T-cell (primary cell): ENCODE data around the gene CANX. TPM values are rescaled to one million over a fixed set of nuclear protein-coding genes. Genes with fewer than 3 reads are reported as not detected.

ENCODE experiments used
- ATAC-seq, 4 experiments: fragments of 200-7000 bp in 3 of 4; fragments of 150-1000 bp in 1 of 4; cut with Tn5 transposase; replicated peaks in 1 of 4; 1 replicate in 3 of 4; 2 replicates in 1 of 4; pipeline ENCODE4 v1.10.0; 2021; ENCODE audit warnings: moderate library complexity in 3 of 4, mild to moderate bottlenecking in 2 of 4, moderate number of reproducible peaks in 1 of 4
- CTCF ChIA-PET, 2 donors: fragments of 300-600 bp; sonication (Branson Sonifier 250); formaldehyde crosslinking; loops; one replicate each; lab custom pipeline; 2022; ENCODE audit warnings: antibody characterized with exemption in 2 of 2; lab: Charles Lee
- POLR2A ChIA-PET, 2 donors: fragments of 300-600 bp; sonication (Branson Sonifier 250); formaldehyde crosslinking; loops; one replicate each; lab custom pipeline; 2022; ENCODE audit warnings: antibody characterized with exemption in 2 of 2; lab: Charles Lee
- DNase-seq, 35 experiments: peaks; one replicate each; pipeline versions ENCODE4 v3.0.0 to v3.0.0-alpha.2; 2013 to 2023
- H3K27ac ChIP-seq: one replicate; pipeline ENCODE4 v1.5.1; 2013; ENCODE audit warnings: low read length
- H3K27me3 ChIP-seq, 2 experiments: replicated peaks in 1 of 2; 1 replicate in 1 of 2; 2 replicates in 1 of 2; pipeline versions ENCODE4 v1.6.1 to v1.7.0; 2013; ENCODE audit warnings: low read length in 1 of 2, mixed read lengths in 1 of 2; ENCODE audit not compliant: control insufficient read depth in 2 of 2, insufficient read depth in 2 of 2; ENCODE audit errors: extremely low read depth in 1 of 2
- H3K36me3 ChIP-seq, 2 donors: 1 replicate in 1 of 2; 2 replicates in 1 of 2; pipeline versions ENCODE4 v1.6.1 to v1.7.0; 2013; ENCODE audit warnings: low read length in 1 of 2; ENCODE audit not compliant: control insufficient read depth in 2 of 2, insufficient read depth in 1 of 2; ENCODE audit errors: extremely low read depth in 1 of 2
- H3K4me1 ChIP-seq, 2 experiments: 1 replicate in 1 of 2; 2 replicates in 1 of 2; pipeline versions ENCODE4 v1.6.1 to v1.7.0; 2013; ENCODE audit warnings: low read length in 2 of 2, mixed read lengths in 1 of 2; ENCODE audit not compliant: insufficient read depth in 2 of 2, control insufficient read depth in 1 of 2; ENCODE audit errors: extremely low read depth in 1 of 2
- H3K4me3 ChIP-seq, 2 donors: 1 replicate in 1 of 2; 2 replicates in 1 of 2; pipeline versions ENCODE4 v1.5.1 to v1.7.0; 2013; ENCODE audit warnings: mild to moderate bottlenecking in 2 of 2, low read length in 1 of 2, moderate library complexity in 1 of 2; ENCODE audit not compliant: control insufficient read depth in 1 of 2; ENCODE audit errors: extremely low read depth in 1 of 2
- H3K9me3 ChIP-seq: 2 replicates; pipeline ENCODE4 v1.7.0; 2013
- H3K27ac Mint-ChIP-seq, 2 donors: one replicate each; pipeline ENCODE4 v1.8.0; 2020 to 2021; ENCODE audit warnings: mild to moderate bottlenecking in 2 of 2, mixed read lengths in 2 of 2
- H3K27me3 Mint-ChIP-seq, 2 donors: one replicate each; pipeline ENCODE4 v1.8.0; 2021 to 2022; ENCODE audit warnings: mixed read lengths in 2 of 2
- H3K36me3 Mint-ChIP-seq: one replicate; pipeline ENCODE4 v1.8.0; 2021; ENCODE audit warnings: mixed read lengths
- H3K4me1 Mint-ChIP-seq, 3 donors: one replicate each; pipeline ENCODE4 v1.8.0; 2020 to 2022; ENCODE audit warnings: mixed read lengths in 3 of 3, mild to moderate bottlenecking in 1 of 3
- H3K4me3 Mint-ChIP-seq, 3 donors: one replicate each; pipeline ENCODE4 v1.8.0; 2020 to 2022; ENCODE audit warnings: mild to moderate bottlenecking in 3 of 3, mixed read lengths in 3 of 3, moderate library complexity in 3 of 3
- H3K9me3 Mint-ChIP-seq, 3 donors: one replicate each; pipeline ENCODE4 v1.8.0; 2020 to 2022; ENCODE audit warnings: mixed read lengths in 3 of 3
- WGBS: methylation state at CpG from one replicate; pipeline ENCODE4 v1.1.5; 2013; ENCODE audit warnings: missing lambda C conversion rate; ENCODE audit not compliant: insufficient coverage; 5-methylcytosine and 5-hydroxymethylcytosine counted together
- total RNA-seq, 35 experiments: library from RNA in 6 of 35; stranded (reverse) in 6 of 35; fragments of 120-200 nt in 1 of 35; gene quantifications; one replicate each; pipeline versions ENCODE4 v1.2.1 to v1.2.4 and lab custom pipeline; 2013 to 2026

CANX gene
- total RNA-seq, 5 donors from 2014 or later (not counting 1 experiment from before 2014, with no cell fraction given) = 205 to 306 (median 262) TPM

GRCh38 chr5:179731791-179732411 lies 33.1 kb downstream of the CANX start:
- H3K4me3 Mint-ChIP-seq = peak overlapping the region; percentile 74 to 91 (median 86)
- H3K36me3 Mint-ChIP-seq = peaks cover 21% of the 10 kb centered on the region
- peak overlapping the region; percentile 89 to 90 for H3K27ac Mint-ChIP-seq
- peaks cover 26 to 38% (median 36%) of the 10 kb centered on the region in 3 donors for H3K4me1 Mint-ChIP-seq
- peak overlapping the region; percentile 72 to 76 for H3K4me3 ChIP-seq
- H3K4me1 ChIP-seq = peaks cover 20 to 36% of the 10 kb centered on the region in 2 experiments
- POLR2A ChIA-PET = interaction anchor here in 1 of 2 donors (1.3 to 1.5 kb wide), 2 partner anchors 32 to 108 kb away, joined by 3 to 12 read pairs; partner anchors contain the start of gene HNRNPH1
- H3K27me3 Mint-ChIP-seq = no peaks in the 10 kb centered on the region
- H3K27me3 ChIP-seq = no peaks in the 10 kb centered on the region
- WGBS = 51% methylated on average over 11 of the region's 24 CpGs
- peak in 2 of 4 experiments; percentile 0 to 1 for ATAC-seq
- H3K9me3 ChIP-seq = no peaks in the 10 kb centered on the region
- H3K9me3 Mint-ChIP-seq = no peaks in the 10 kb centered on the region
- peak overlapping the region; percentile 57 for H3K27ac ChIP-seq
- DNase-seq = peak in 5 of 35 experiments; percentile 1 to 9 (median 3)
- CTCF ChIA-PET = interaction anchor here in 1 of 2 donors (0.5 to 1.6 kb wide), 6 partner anchors 16 to 358 kb away, joined by 3 to 6 read pairs (median 4); no protein-coding TSS in a partner anchor
- H3K36me3 ChIP-seq = peaks cover 0 to 27% of the 10 kb centered on the region in 2 donors

- CTCF ChIA-PET = interaction anchor here in 1 of 2 donors (0.5 to 1.6 kb wide), 6 partner anchors 17 to 358 kb away, joined by 3 to 6 read pairs (median 4); no protein-coding TSS in a partner anchor
- WGBS = 0% methylated on average over 40 of the region's 41 CpGs
- peak within 1 kb of the TSS; percentile 91 to 95 (median 94) for H3K4me3 Mint-ChIP-seq
- H3K27me3 Mint-ChIP-seq = no peaks in the 10 kb centered on the region
- H3K9me3 Mint-ChIP-seq = no peaks in the 10 kb centered on the region
- peaks cover 21% of the 10 kb centered on the region for H3K36me3 Mint-ChIP-seq
- H3K4me1 Mint-ChIP-seq = peaks cover 31 to 44% (median 41%) of the 10 kb centered on the region in 3 donors
- H3K36me3 ChIP-seq = peaks cover 0 to 21% of the 10 kb centered on the region in 2 donors
- H3K9me3 ChIP-seq = no peaks in the 10 kb centered on the region
- ATAC-seq = peak; percentile 93 to 97 (median 96)
- POLR2A ChIA-PET = interaction anchor here in 1 of 2 donors (1.3 to 1.5 kb wide), 2 partner anchors 32 to 109 kb away, joined by 3 to 12 read pairs; partner anchors contain the start of gene HNRNPH1
- peak; percentile 98 to 100 (median 100) for DNase-seq
- H3K4me1 ChIP-seq = peaks cover 20 to 36% of the 10 kb centered on the region in 2 experiments
- H3K27ac ChIP-seq = peak within 1 kb of the TSS; percentile 57
- peak within 1 kb of the TSS; percentile 91 to 93 for H3K27ac Mint-ChIP-seq
- peak within 1 kb of the TSS; percentile 76 to 88 for H3K4me3 ChIP-seq
- no peaks in the 10 kb centered on the region for H3K27me3 ChIP-seq
Observed at GRCh38 chr5:179732412-179732917, 33.7 kb downstream of the CANX start, which contains the start of gene MAML1. MAML1 (plus strand) TSS chr5:179732822; CDS start chr5:179733113, 291 bp downstream.

DNA sequence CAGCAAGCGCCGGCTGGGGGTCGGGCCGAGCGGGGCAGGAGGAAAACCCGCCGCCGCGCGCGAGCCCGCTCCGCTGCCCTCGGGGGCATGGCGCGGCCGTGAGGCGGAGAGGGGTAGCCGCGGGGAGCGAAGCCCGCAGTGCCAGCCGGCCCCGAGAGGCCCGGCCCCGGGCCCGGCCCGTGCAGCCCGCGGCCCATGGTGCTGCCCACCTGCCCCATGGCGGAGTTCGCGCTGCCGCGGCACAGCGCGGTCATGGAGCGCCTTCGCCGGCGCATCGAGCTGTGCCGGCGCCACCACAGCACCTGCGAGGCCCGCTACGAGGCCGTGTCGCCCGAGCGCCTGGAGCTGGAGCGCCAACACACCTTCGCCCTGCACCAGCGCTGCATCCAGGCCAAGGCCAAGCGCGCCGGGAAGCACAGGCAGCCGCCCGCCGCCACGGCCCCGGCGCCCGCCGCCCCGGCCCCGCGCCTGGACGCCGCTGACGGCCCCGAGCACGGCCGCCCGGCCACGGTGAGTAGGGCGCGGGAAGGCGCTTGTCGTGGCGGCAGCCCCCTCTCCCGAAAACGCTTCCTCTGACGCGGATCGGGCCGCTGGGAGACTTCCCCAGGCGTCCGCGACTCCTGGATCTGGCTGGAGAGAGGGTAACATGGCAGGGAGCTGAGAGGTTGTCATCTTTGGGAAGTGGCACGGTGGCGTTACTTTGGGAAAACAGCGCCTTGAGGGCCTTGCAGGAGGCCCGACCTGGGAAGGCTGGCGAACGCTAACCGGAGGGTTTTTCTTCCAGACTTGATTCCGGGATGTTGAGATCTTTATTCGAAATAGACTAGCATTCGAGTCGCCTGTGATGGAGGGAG lies 34.4 kb downstream of the CANX start:
- ATAC-seq (peak; percentile 37 to 41 (median 38)), DNase-seq (peak in 26 of 35 experiments; percentile 5 to 62 (median 34))
- peak overlapping the region; percentile 76 to 88 for H3K4me3 ChIP-seq
- peak overlapping the region; percentile 56 for H3K27ac ChIP-seq
- peaks cover 17% of the 10 kb centered on the region for H3K36me3 Mint-ChIP-seq
- H3K4me1 Mint-ChIP-seq = peaks cover 38 to 51% (median 46%) of the 10 kb centered on the region in 3 donors
- ChIA-PET CTCF (interaction anchor here in 1 of 2 donors (1.3 to 1.6 kb wide), 3 partner anchors 30 to 55 kb away, joined by 4 to 6 read pairs (median 5); no protein-coding TSS in a partner anchor), POLR2A (interaction anchor here in 1 of 2 donors (1.3 to 1.5 kb wide), 2 partner anchors 33 to 110 kb away, joined by 3 to 12 read pairs; partner anchors contain the start of gene HNRNPH1)
- no peaks in the 10 kb centered on the region for H3K27me3 ChIP-seq
- peak overlapping the region; percentile 91 to 95 (median 94) for H3K4me3 Mint-ChIP-seq
- no peaks in the 10 kb centered on the region for H3K27me3 Mint-ChIP-seq
- H3K27ac Mint-ChIP-seq = peak overlapping the region; percentile 91 to 93
- no peaks in the 10 kb centered on the region for H3K9me3 ChIP-seq
- WGBS = under 1% methylated on average over 94 of the region's 101 CpGs
- H3K9me3 Mint-ChIP-seq = no peaks in the 10 kb centered on the region
- H3K4me1 ChIP-seq = peaks cover 20 to 42% of the 10 kb centered on the region in 2 experiments
- H3K36me3 ChIP-seq = peaks cover 0 to 15% of the 10 kb centered on the region in 2 donors

DNA sequence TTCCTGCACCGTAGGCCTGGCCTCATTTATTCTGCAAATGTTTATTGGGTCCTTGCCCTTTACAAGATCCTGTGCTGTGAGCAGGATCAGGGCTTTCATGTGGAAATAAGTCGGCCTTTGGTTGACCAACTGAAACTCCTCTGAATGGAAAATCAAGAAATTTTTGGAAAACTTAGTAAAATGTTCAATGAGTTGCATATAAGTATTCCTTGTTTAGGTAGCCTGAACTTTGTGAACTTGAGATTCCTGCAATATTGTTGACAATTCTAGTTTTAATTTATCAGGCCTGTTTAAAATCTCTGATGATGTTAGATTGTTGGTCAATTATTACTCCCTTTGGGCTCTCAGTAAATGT lies 35.0 kb downstream of the CANX start:
- WGBS = 0% methylated on average over 2 of the region's 2 CpGs
- ATAC-seq = no peak
- H3K27me3 Mint-ChIP-seq = no peaks in the 10 kb centered on the region
- ChIA-PET POLR2A (interaction anchor here (0.7 to 0.8 kb wide), 2 partner anchors 10 to 26 kb away, joined by 3 to 7 read pairs; no protein-coding TSS in a partner anchor), CTCF (no interaction called here)
- DNase-seq = no peak
- peaks cover 16% of the 10 kb centered on the region for H3K36me3 Mint-ChIP-seq
- peak overlapping the region; percentile 91 to 93 for H3K27ac Mint-ChIP-seq
- H3K4me1 Mint-ChIP-seq = peaks cover 44 to 57% (median 52%) of the 10 kb centered on the region in 3 donors
- Histone ChIP-seq H3K36me3 (peaks cover 0 to 9% of the 10 kb centered on the region in 2 donors), H3K27ac (peak overlapping the region; percentile 56), H3K27me3 (no peaks in the 10 kb centered on the region), H3K4me3 (peak overlapping the region; percentile 76 to 88), H3K9me3 (no peaks in the 10 kb centered on the region), H3K4me1 (peaks cover 20 to 44% of the 10 kb centered on the region in 2 experiments)
- peak overlapping the region; percentile 91 to 95 (median 94) for H3K4me3 Mint-ChIP-seq
- no peaks in the 10 kb centered on the region for H3K9me3 Mint-ChIP-seq

- Mint-ChIP-seq H3K27ac (peak overlapping the region; percentile 65 to 93), H3K9me3 (no peaks in the 10 kb centered on the region), H3K36me3 (peaks cover 20% of the 10 kb centered on the region), H3K4me1 (peaks cover 53 to 65% (median 59%) of the 10 kb centered on the region in 3 donors), H3K4me3 (peak overlapping the region; percentile 91 to 95 (median 94)), H3K27me3 (no peaks in the 10 kb centered on the region)
- ATAC-seq (no peak), DNase-seq (no peak)
- Histone ChIP-seq H3K9me3 (no peaks in the 10 kb centered on the region), H3K4me1 (peaks cover 20 to 52% of the 10 kb centered on the region in 2 experiments), H3K27me3 (no peaks in the 10 kb centered on the region), H3K36me3 (peaks cover under 1 to 7% of the 10 kb centered on the region in 2 donors), H3K4me3 (peak overlapping the region in 1 of 2 donors; percentile 23), H3K27ac (no peak overlapping the region)
- ChIA-PET CTCF (interaction anchor here in 1 of 2 donors (0.6 kb wide), 1 partner anchor 19 kb away, joined by 3 read pairs; no protein-coding TSS in a partner anchor), POLR2A (interaction anchor here (0.7 to 0.8 kb wide), 2 partner anchors 9 to 25 kb away, joined by 3 to 7 read pairs; no protein-coding TSS in a partner anchor)
- WGBS = 6% methylated on average over 3 of the region's 12 CpGs
Observed at GRCh38 chr5:179734536-179735164, 35.9 kb downstream of the CANX start.
